Neural progenitor cell (in vitro differentiated cells): Measurements from ENCODE around the gene RGS11. TPM values are rescaled to one million over a fixed set of nuclear protein-coding genes. Genes with fewer than 3 reads are reported as not detected.

Source experiments
- DNase-seq: peaks from one replicate; pipeline ENCODE4 v3.0.0-alpha.2; 2016; ENCODE audit warnings: low spot score
- H2AFZ ChIP-seq: fragments of 200-600 bp; sonication (generic); replicated peaks from 2 replicates; pipeline ENCODE4 v1.6.1; 2016; ENCODE audit warnings: antibody characterized with exemption
- H3F3A ChIP-seq: fragments of 200-600 bp; sonication (generic); 2 replicates; pipeline ENCODE4 v1.6.1; 2016; ENCODE audit warnings: antibody characterized with exemption, low read depth
- H3K27ac ChIP-seq: fragments of 200-600 bp; sonication (generic); 2 replicates; pipeline ENCODE4 v1.5.1; 2016; ENCODE audit warnings: mild to moderate bottlenecking
- H3K27me3 ChIP-seq: fragments of 200-600 bp; sonication (generic); 2 replicates; pipeline ENCODE4 v1.6.1; 2016; ENCODE audit warnings: mild to moderate bottlenecking, moderate library complexity
- H3K36me3 ChIP-seq: fragments of 200-600 bp; sonication (generic); 2 replicates; pipeline ENCODE4 v1.5.1; 2016
- H3K4me1 ChIP-seq: fragments of 200-600 bp; sonication (generic); 2 replicates; pipeline ENCODE4 v1.6.1; 2016; ENCODE audit warnings: mixed run types
- H3K4me2 ChIP-seq: fragments of 200-600 bp; sonication (generic); 2 replicates; pipeline ENCODE4 v1.6.1; 2016
- H3K4me3 ChIP-seq: fragments of 200-600 bp; sonication (generic); 2 replicates; pipeline ENCODE4 v1.5.1; 2016
- H3K79me2 ChIP-seq: fragments of 200-600 bp; sonication (generic); 2 replicates; pipeline ENCODE4 v1.6.1; 2016; ENCODE audit warnings: low read depth
- H3K9ac ChIP-seq: fragments of 200-600 bp; sonication (generic); 2 replicates; pipeline ENCODE4 v1.6.1; 2016
- H3K9me3 ChIP-seq: fragments of 200-600 bp; sonication (generic); 2 replicates; pipeline ENCODE4 v1.5.1; 2016; ENCODE audit warnings: low read depth
- H4K20me1 ChIP-seq: fragments of 200-600 bp; sonication (generic); 2 replicates; pipeline ENCODE4 v1.6.1; 2016; ENCODE audit warnings: low read depth
- H3K27ac Mint-ChIP-seq: 3 replicates; pipeline ENCODE4 v1.8.0; 2021; ENCODE audit warnings: mixed read lengths
- H3K27me3 Mint-ChIP-seq: 2 replicates; pipeline ENCODE4 v1.8.0; 2022; ENCODE audit warnings: low read depth, mild to moderate bottlenecking, inconsistent platforms, moderate library complexity, mixed read lengths; ENCODE audit not compliant: insufficient read depth
- H3K36me3 Mint-ChIP-seq: 3 replicates; pipeline ENCODE4 v1.8.0; 2021; ENCODE audit warnings: mixed read lengths
- H3K4me1 Mint-ChIP-seq: 3 replicates; pipeline ENCODE4 v1.8.0; 2021; ENCODE audit warnings: mixed read lengths
- H3K4me3 Mint-ChIP-seq: 3 replicates; pipeline ENCODE4 v1.8.0; 2021; ENCODE audit warnings: mild to moderate bottlenecking, moderate library complexity, mixed read lengths
- H3K9me3 Mint-ChIP-seq: 3 replicates; pipeline ENCODE4 v1.8.0; 2020; ENCODE audit warnings: mixed read lengths
- EZH2 ChIP-seq: fragments of 200-600 bp; sonication (generic); IDR thresholded peaks from 2 replicates; pipeline ENCODE4 v1.6.1; 2017; ENCODE audit warnings: antibody characterized with exemption, mild to moderate bottlenecking, moderate library complexity
- EZH2phosphoT487 ChIP-seq: fragments of 200-600 bp; sonication (generic); IDR thresholded peaks from 2 replicates; pipeline ENCODE4 v1.6.1; 2017; ENCODE audit warnings: antibody characterized with exemption
- total RNA-seq: library from RNA; depleted of rRNA; stranded (reverse); fragments of >200 nt; gene quantifications from 2 replicates; pipeline ENCODE4 v1.2.3, GENCODE V29; 2015; ENCODE audit warnings: low replicate concordance
- TF ChIP-seq, protein P1 (sequence below): fragments of 200-600 bp; sonication (generic); IDR thresholded peaks from 2 replicates; pipeline ENCODE4 v1.5.1; 2017; ENCODE audit warnings: antibody characterized with exemption, mild to moderate bottlenecking

The RGS11 gene
- total RNA-seq, 1 donor from 2014 or later = 0.52 TPM

DNA sequence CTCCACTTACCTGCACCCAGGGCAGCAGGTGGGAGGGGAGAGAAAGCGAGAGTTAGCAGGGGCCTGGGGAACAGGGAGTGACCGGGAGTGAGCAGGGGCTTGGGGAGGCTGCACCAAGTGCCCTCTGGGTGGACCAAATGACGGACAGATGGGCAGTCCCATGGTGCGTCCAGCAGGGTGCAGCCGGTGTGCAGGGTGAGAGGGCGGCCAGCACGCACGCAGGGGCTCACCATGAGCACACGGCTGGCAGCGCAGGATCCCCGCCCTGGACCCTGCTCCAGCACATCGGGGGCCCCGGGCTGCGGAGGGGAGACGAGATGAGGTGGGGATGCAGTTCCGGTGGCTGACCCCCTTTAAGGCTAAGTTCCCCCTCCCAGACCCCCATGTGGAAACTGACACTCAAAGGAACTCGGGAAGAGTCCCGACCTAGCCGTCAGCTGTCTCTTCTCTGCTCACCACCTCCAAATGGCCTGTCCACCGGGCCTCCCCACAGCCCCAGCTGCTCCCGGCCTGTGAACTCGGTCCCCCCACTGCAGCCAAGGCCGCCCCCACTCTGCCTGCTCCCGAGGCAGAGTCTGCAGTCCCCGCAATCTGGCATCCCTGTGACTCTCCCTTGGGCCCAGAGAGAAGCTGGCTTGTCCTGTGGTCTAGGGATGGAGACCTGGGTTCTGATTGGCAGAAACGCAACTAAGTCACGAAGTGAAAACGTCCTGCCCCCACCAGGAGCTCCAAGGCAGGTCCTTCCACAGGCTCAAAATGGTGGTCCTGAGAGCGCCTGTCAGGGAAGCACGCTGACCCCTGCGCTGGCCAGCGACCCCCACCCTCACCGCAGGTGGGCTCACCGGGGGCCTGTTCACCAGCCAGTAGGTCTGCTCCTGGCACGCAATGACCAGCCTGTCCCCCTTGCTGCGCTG is 2.9 kb downstream of the RGS11 start:
- Mint-ChIP-seq H3K27ac (no peak overlapping the region), H3K4me1 (peaks cover 6% of the 10 kb centered on the region), H3K36me3 (no peaks in the 10 kb centered on the region), H3K9me3 (no peaks in the 10 kb centered on the region), H3K27me3 (peaks cover 23% of the 10 kb centered on the region), H3K4me3 (no peak overlapping the region)
- Histone ChIP-seq H3K9me3 (no peaks in the 10 kb centered on the region), H3K4me1 (peaks cover 7% of the 10 kb centered on the region), H4K20me1 (no peaks in the 10 kb centered on the region), H3F3A (peaks cover 8% of the 10 kb centered on the region), H3K36me3 (no peaks in the 10 kb centered on the region), H3K4me2 (no peak overlapping the region), H2AFZ (no peak overlapping the region), H3K9ac (no peak overlapping the region), H3K79me2 (no peaks in the 10 kb centered on the region), H3K4me3 (no peak overlapping the region), H3K27me3 (peaks cover 48% of the 10 kb centered on the region), H3K27ac (no peak overlapping the region)
- TF ChIP-seq EZH2phosphoT487 = no peak
- TF ChIP-seq EZH2 = no peak
- TF ChIP-seq, protein P1, sequence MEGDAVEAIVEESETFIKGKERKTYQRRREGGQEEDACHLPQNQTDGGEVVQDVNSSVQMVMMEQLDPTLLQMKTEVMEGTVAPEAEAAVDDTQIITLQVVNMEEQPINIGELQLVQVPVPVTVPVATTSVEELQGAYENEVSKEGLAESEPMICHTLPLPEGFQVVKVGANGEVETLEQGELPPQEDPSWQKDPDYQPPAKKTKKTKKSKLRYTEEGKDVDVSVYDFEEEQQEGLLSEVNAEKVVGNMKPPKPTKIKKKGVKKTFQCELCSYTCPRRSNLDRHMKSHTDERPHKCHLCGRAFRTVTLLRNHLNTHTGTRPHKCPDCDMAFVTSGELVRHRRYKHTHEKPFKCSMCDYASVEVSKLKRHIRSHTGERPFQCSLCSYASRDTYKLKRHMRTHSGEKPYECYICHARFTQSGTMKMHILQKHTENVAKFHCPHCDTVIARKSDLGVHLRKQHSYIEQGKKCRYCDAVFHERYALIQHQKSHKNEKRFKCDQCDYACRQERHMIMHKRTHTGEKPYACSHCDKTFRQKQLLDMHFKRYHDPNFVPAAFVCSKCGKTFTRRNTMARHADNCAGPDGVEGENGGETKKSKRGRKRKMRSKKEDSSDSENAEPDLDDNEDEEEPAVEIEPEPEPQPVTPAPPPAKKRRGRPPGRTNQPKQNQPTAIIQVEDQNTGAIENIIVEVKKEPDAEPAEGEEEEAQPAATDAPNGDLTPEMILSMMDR = no peak
- DNase-seq = no peak

GRCh38 chr16:270381-271255 is 5.1 kb downstream of the RGS11 start:
- H3F3A ChIP-seq = peaks cover 19% of the 10 kb centered on the region
- no peaks in the 10 kb centered on the region for H3K9me3 ChIP-seq
- no peaks in the 10 kb centered on the region for H3K36me3 ChIP-seq
- peaks cover 7% of the 10 kb centered on the region for H3K4me1 ChIP-seq
- H3K79me2 ChIP-seq = no peaks in the 10 kb centered on the region
- Mint-ChIP-seq H3K36me3 (no peaks in the 10 kb centered on the region), H3K4me3 (no peak overlapping the region), H3K4me1 (peaks cover 7% of the 10 kb centered on the region), H3K27me3 (peaks cover 13% of the 10 kb centered on the region), H3K27ac (no peak overlapping the region), H3K9me3 (no peaks in the 10 kb centered on the region)
- H2AFZ ChIP-seq = no peak overlapping the region
- H3K4me3 ChIP-seq = no peak overlapping the region
- H3K27ac ChIP-seq = no peak overlapping the region
- no peak for TF ChIP-seq EZH2
- TF ChIP-seq, protein P1 = no peak
- TF ChIP-seq EZH2phosphoT487 = no peak
- no peaks in the 10 kb centered on the region for H4K20me1 ChIP-seq
- no peak for DNase-seq
- H3K9ac ChIP-seq = no peak overlapping the region
- no peak overlapping the region for H3K4me2 ChIP-seq
- peaks cover 26% of the 10 kb centered on the region for H3K27me3 ChIP-seq

DNA sequence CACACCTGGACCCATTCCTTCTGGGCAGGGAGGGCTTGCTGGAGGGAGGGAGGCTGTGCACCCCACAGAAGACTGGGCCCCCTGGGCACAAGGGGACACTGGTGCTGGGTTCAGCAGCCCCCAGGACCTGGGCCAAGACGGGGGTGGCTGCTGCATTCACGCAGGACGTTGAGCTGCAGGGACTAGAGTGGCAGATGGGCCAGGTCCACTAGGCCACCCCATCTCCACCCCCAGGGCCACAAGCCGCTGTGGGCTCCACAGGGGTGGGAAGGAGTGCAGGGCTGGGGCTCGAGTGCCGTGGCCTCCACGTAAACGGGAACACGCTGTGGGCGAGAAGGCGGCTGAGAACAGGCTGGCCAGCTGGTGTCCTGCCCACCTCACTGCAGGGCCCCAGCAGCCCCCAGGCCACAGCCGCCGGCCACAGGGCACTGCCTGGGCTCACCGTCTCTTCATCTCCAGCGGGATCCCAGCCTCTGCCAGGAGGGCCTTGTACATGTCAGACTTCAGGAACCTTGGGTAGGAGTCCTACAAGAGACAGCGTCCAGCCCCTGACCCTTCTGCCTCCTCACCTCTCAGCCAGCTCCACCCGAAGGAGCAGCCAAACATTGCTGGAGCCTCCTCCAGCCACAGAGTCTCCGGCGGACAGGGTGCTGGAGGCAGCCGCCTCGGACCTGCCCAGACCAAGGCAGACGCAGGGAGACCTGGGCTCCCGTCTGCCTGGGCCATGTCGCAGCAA is 6.5 kb downstream of the RGS11 start:
- Mint-ChIP-seq H3K27me3 (peaks cover 12% of the 10 kb centered on the region), H3K27ac (no peak overlapping the region), H3K4me1 (peaks cover 7% of the 10 kb centered on the region), H3K9me3 (no peaks in the 10 kb centered on the region), H3K36me3 (no peaks in the 10 kb centered on the region), H3K4me3 (no peak overlapping the region)
- H3K27me3 ChIP-seq = peaks cover 12% of the 10 kb centered on the region
- H3K4me2 ChIP-seq = no peak overlapping the region
- H3K27ac ChIP-seq = no peak overlapping the region
- DNase-seq = no peak
- no peak overlapping the region for H3K9ac ChIP-seq
- no peaks in the 10 kb centered on the region for H3K79me2 ChIP-seq
- H4K20me1 ChIP-seq = no peaks in the 10 kb centered on the region
- TF ChIP-seq, protein P1 = no peak
- TF ChIP-seq EZH2phosphoT487 (no peak), EZH2 (no peak)
- peaks cover 19% of the 10 kb centered on the region for H3F3A ChIP-seq
- H2AFZ ChIP-seq = no peak overlapping the region
- no peaks in the 10 kb centered on the region for H3K4me1 ChIP-seq
- H3K9me3 ChIP-seq = no peaks in the 10 kb centered on the region
- no peak overlapping the region for H3K4me3 ChIP-seq
- H3K36me3 ChIP-seq = no peaks in the 10 kb centered on the region
